ENCODE data around the gene ASB5.
"Not testable (repeated sequence)": the region's sequence is repeated elsewhere in the genome, so short reads cannot be mapped to it uniquely, and the experiment has no call there.

The ASB5 gene

GRCh38 chr4:176268963-176269362, at the start of gene ASB5:
Gene ASB5, minus strand, starts transcription at chr4:176269222. Its CDS starts 114 bp downstream, at chr4:176269108.
- DNase-seq (ENCODE audit: low read depth in 2 of 3, low spot score in 2 of 3): no peak

DNA sequence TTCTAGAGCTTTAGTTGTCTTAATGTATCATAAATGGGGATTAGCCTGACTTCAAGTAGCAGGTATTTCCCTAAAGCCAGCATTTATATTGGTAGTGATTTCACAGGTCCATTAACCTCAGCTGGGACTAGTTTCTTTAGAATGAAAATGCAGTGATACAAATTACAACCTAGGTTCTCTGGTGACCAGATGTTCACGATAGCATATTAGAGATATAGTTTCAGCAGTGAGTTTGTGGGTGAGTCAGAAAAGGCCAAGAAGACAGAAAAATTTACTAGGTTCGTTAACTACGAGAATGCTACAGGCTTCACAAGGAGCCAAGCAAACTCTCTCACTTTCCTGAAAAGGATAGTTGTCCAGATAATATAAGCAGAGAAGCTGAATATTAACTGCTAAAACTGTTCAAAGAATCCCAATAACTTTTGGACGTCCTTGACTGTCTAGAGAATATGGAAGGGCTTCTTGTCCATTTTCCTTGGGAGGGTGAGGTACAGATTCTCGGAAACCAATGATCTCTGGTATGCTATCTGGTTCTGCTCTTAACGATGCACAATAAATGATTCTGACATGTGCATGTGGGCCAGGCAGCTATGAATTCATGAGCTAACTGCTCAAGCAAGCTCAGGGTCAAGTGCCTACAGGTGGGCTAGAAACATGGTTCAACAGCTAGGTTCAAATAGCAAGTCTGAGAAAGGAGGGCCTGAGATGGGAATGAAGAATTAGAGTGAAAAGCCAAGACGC, 44.7 kb upstream of the ASB5 start:
- no peak for DNase-seq (ENCODE audit: low read depth in 2 of 3, low spot score in 2 of 3)

- DNase-seq (ENCODE audit: low read depth in 2 of 3, low spot score in 2 of 3): no peak
Measured at GRCh38 chr4:176309772-176310171, 40.8 kb upstream of the ASB5 start.

DNA sequence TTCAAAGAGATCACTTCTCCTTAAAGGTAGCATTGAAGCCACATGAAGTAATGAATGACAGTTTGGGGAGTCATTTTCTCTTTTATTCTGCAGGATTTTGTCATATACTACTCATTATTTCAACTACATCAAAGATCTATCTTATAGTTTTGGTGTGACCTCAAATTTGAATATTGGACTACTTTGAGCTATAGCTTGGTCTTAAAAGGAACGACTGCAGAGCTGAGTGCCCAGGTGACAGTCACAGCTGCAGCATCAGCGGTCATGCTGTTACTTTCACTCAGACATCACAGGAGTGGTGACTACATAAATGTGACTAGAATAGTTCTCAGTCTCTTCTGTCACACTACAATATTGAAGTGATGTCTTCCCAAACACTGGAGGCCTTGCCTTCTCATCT, 40.0 kb upstream of the ASB5 start:
- no peak for DNase-seq (ENCODE audit: low read depth in 2 of 3, low spot score in 2 of 3)

GRCh38 chr4:176308441-176308840, 39.4 kb upstream of the ASB5 start:
- no peak for DNase-seq (ENCODE audit: low read depth in 2 of 3, low spot score in 2 of 3)

GRCh38 chr4:176307666-176307930, 38.6 kb upstream of the ASB5 start:
- no peak for DNase-seq (ENCODE audit: low read depth in 2 of 3, low spot score in 2 of 3)

GRCh38 chr4:176306837-176307665, 38.0 kb upstream of the ASB5 start:
- no peak for DNase-seq (ENCODE audit: low read depth in 2 of 3, low spot score in 2 of 3)

DNA sequence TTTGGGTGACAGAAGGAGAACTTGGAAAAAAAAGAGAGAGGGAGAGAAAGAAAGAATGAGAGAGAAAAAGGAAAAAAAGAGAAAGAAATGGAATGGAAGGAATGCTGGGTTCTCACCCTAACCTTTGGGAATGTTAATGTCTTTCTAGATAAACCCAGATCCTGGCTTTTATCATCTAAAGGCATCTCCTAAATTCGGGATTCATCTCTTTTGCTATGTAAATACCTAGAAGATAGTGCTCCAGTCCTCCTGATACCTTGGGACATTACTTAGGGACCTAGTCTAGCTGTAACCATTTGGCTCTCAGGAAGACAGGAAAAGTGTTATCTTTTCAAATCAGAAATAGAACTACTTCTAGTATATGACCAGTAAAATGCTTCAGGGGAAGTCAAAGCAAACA, 34.9 kb upstream of the ASB5 start:
- DNase-seq (ENCODE audit: low read depth in 2 of 3, low spot score in 2 of 3): no peak

- DNase-seq (ENCODE audit: low read depth in 2 of 3, low spot score in 2 of 3): no peak
Measured at GRCh38 chr4:176302283-176303275, 33.6 kb upstream of the ASB5 start.

DNA sequence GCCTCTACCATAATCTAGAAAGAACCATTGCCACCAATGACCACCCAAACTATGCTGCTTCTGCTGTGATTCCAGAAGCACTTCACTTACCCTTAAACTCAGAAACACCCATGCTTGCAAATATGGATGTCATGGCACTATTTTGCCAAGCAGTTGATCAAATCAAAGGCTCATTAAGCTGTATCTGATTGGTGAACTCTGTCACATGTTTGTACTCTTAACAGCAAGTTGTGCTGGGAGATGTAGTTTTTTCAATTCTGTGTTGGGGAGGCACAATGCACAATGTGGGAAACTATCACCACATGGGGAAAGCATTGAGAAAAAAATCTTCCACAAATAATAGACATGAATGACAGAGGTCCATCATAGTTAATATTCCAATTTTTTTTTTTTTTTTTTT, 31.5 kb upstream of the ASB5 start:
- DNase-seq (ENCODE audit: low read depth in 2 of 3, low spot score in 2 of 3): no peak

DNA sequence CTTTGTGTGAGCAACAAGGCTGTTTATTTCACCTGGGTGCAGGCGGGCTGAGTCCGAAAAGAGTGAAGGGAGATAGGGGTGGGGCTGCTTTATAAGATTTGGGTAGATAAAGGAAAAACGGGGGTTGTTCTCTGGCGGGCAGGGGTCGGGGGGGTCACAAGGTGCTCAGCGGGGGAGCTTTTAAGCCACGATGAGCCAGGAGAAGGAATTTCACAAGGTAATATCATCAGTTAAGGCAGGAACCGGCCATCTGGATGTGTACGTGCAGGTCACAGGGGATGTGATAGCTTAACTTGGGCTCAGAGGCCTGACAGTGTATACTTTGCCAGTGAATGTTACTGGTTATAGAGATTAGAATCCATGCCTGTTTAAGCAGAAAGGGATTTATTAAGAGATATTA, 31.0 kb upstream of the ASB5 start:
- DNase-seq (ENCODE audit: low read depth in 2 of 3, low spot score in 2 of 3): no peak

DNA sequence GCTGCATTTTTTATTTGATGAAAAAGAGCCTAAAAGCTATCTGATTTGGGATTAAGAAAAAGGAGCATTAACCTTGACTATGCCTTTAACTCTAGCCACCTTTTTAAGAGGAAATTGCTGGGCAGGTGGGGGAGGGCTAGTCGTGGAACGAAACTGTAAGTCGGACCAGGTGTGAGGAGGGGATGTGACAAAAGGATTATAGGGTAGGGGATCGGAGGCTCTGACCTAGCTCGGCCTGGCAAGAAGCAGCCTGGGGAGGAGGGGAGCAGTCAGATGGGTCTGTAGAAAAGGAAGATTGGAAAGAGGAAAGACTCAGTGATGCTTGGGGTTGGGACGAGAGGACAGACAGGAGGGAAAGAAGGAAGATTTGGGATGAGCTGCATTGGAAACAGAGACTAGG, 29.6 kb upstream of the ASB5 start:
- no peak for DNase-seq (ENCODE audit: low read depth in 2 of 3, low spot score in 2 of 3)

- DNase-seq (ENCODE audit: low read depth in 2 of 3, low spot score in 2 of 3): not testable (repeated sequence)
Measured at GRCh38 chr4:176295907-176296306, 26.9 kb upstream of the ASB5 start.

- DNase-seq (ENCODE audit: low read depth in 2 of 3, low spot score in 2 of 3): no peak
Measured at GRCh38 chr4:176293660-176294059, 24.6 kb upstream of the ASB5 start.

- DNase-seq (ENCODE audit: low read depth in 2 of 3, low spot score in 2 of 3): no peak
Measured at GRCh38 chr4:176292920-176293319, 23.9 kb upstream of the ASB5 start.

- DNase-seq (ENCODE audit: low read depth in 2 of 3, low spot score in 2 of 3): no peak
Measured at GRCh38 chr4:176291748-176292147, 22.7 kb upstream of the ASB5 start.

DNA sequence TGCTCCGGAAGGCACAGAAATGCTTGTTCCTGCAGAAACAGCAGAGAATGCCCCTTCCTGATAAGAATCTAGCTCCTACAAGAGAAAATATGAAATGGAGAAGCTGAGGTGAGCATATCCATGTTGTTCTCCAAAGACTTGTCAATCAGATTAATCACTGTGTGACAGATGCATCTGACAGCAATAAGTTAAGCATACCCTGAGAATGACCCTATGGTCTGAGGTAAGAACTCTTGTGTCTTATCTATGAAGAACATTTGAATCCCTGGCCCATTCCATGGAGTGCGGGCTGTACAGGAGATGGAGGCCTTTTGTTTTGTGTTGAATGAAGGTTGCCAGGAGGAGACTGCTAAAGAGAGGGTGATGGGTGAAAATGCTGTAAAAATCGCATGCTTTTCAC, 21.5 kb upstream of the ASB5 start:
- no peak for DNase-seq (ENCODE audit: low read depth in 2 of 3, low spot score in 2 of 3)

DNA sequence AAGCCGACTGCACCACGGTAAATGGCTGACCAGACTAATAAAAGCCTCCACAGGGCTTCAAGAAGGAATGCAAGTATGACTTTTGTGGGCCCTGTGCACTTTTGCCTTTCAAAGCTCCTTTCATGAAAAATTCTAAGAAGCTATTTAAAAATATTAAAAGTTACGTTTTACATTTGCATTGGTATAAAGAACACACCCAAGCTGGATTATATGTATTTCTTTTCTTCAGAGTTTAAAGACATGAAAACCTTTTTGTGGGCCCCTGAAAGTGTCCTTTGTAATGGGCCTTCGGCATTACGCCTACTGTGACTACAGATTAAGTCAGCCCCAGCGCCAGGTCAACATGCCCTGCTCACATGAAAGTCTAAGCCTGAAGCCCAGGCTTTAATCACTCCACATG, 20.5 kb upstream of the ASB5 start:
- DNase-seq (ENCODE audit: low read depth in 2 of 3, low spot score in 2 of 3): no peak

GRCh38 chr4:176288020-176288419, 19.0 kb upstream of the ASB5 start:
- DNase-seq (ENCODE audit: low read depth in 2 of 3, low spot score in 2 of 3): no peak

GRCh38 chr4:176287546-176287945, 18.5 kb upstream of the ASB5 start:
- no peak for DNase-seq (ENCODE audit: low read depth in 2 of 3, low spot score in 2 of 3)

- DNase-seq (ENCODE audit: low read depth in 2 of 3, low spot score in 2 of 3): no peak
Measured at GRCh38 chr4:176286728-176287127, 17.7 kb upstream of the ASB5 start.

- not testable (repeated sequence) for DNase-seq (ENCODE audit: low read depth in 2 of 3, low spot score in 2 of 3)
Measured at GRCh38 chr4:176279560-176279959, 10.5 kb upstream of the ASB5 start.
